ENCODE data around the gene SPAG9.

SPAG9 gene

DNA sequence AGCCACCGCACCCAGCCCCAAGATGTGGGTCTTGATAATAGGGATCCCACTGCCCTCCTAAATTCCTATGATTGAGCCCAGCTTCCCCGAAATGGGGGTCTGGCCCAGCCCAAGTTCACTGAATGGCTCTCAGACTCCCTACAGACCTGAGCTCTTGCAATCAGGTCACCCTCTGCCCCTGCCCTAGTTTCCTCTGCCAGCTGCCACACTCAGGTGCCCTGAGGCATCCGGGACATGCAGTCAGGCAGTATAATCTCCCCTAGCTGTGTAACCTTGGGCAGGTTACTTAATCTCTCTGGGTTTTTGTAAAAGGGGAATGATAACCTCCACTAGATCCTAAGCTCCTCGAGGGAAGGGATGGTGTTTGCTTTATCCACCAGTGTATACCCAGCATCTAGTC, 193.4 kb downstream of the SPAG9 start:
- no peaks in the 10 kb centered on the region for H3K9me3 ChIP-seq (ENCODE audit: insufficient read depth, low read depth, low read length)
- H3K27me3 ChIP-seq (ENCODE audit: insufficient read depth, low read length) = peaks cover 19% of the 10 kb centered on the region
- H3K4me1 ChIP-seq (ENCODE audit: insufficient read depth, low read length) = peaks cover 9% of the 10 kb centered on the region; the same call in 1 of the 2 replicates
- H3K36me3 ChIP-seq (ENCODE audit: insufficient read depth, low read length) = no peaks in the 10 kb centered on the region
- H3K4me3 ChIP-seq (ENCODE audit: low read length) = no peak overlapping the region
- H3K9ac ChIP-seq (ENCODE audit: low read depth, low read length) = no peak overlapping the region
- no peak overlapping the region for H3K27ac ChIP-seq (ENCODE audit: low read depth, low read length)
- 88% methylated on average over 4 of the region's 4 CpGs for WGBS

DNA sequence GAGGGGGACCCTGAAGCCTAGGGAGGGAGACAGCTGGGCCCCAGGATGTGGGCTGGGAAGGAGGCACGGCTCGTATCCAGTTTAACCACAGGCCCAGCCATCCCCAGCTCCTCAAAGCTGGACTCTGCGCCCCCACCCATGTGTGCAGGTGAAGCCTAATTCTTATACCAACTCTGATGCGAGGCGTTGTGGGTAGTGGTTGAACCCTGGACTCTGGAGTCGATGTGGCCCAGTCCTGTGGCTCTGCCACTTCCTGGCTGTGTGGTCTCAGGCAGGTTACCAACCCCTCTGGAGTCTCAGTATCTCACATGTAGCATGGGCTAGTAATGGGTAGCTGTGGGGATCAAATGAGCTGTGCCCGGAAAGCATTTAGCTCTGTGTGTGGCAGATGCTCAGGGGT, 194.1 kb downstream of the SPAG9 start:
- Histone ChIP-seq H3K4me3 (ENCODE audit: low read length) (no peak overlapping the region), H3K36me3 (ENCODE audit: insufficient read depth, low read length) (no peaks in the 10 kb centered on the region), H3K9ac (ENCODE audit: low read depth, low read length) (no peak overlapping the region), H3K4me1 (ENCODE audit: insufficient read depth, low read length) (peaks cover 9% of the 10 kb centered on the region; the same call in 1 of the 2 replicates), H3K27ac (ENCODE audit: low read depth, low read length) (no peak overlapping the region), H3K27me3 (ENCODE audit: insufficient read depth, low read length) (peaks cover 11% of the 10 kb centered on the region), H3K9me3 (ENCODE audit: insufficient read depth, low read depth, low read length) (no peaks in the 10 kb centered on the region)
- 91% methylated on average over 7 of the region's 7 CpGs for WGBS

DNA sequence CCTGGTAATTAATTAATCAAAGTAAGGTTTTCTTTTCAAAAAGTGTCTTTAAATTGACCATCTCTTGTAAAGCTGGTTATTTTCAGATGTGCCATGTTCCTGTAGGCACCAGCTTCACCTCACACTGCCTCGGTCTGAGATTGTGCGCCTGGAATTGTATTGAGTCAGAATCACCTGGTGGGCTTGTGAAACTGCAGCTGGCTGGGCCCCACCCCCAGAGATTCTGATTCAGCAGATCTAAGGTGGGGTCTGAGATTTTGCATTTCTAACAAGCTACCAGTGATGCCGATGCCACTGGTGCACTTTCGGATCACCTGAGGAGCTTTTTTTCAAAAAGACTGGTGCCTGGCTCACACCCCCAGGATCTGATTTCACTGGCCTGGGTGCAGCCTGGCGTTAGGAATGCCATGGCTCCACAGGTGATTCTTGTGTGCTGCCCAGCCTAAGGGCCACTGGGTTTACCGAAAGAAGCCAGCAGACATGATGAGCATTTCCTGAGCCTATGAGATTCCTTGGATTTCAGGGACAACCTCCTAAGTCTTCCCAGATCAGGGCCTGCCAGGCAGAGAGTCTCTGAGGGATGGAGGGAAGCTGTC, 195.3 kb downstream of the SPAG9 start:
- Histone ChIP-seq H3K4me1 (ENCODE audit: insufficient read depth, low read length) (0 out of 2 replicates have a peak, but pooled peaks cover 7% of the 10 kb centered on the region), H3K36me3 (ENCODE audit: insufficient read depth, low read length) (no peaks in the 10 kb centered on the region), H3K4me3 (ENCODE audit: low read length) (no peak overlapping the region), H3K27me3 (ENCODE audit: insufficient read depth, low read length) (0 out of 2 replicates have a peak, but pooled peaks cover 2% of the 10 kb centered on the region), H3K9me3 (ENCODE audit: insufficient read depth, low read depth, low read length) (no peaks in the 10 kb centered on the region), H3K9ac (ENCODE audit: low read depth, low read length) (no peak overlapping the region), H3K27ac (ENCODE audit: low read depth, low read length) (no peak overlapping the region)
- 65% methylated on average over 6 of the region's 6 CpGs for WGBS

DNA sequence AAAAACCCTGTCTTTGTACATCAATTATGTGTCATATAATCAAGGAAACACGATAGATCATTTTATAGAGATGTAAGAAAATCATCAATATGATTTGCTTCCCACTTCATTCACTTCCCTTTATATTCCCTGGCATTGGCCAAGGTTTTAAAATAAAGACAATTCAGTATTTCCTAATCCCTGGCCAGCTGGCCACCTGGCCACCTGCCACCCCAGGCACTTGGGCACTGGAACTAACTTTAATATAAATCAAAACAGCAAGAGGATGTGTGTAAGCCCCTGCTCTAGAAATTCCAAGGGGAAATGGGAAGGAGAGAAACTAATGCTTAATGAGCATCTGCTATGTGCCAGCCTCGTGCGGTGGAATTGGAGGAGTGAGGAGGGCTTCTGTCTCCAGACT, 195.9 kb downstream of the SPAG9 start:
- Histone ChIP-seq H3K27ac (ENCODE audit: low read depth, low read length) (no peak overlapping the region), H3K4me3 (ENCODE audit: low read length) (no peak overlapping the region), H3K9me3 (ENCODE audit: insufficient read depth, low read depth, low read length) (no peaks in the 10 kb centered on the region), H3K27me3 (ENCODE audit: insufficient read depth, low read length) (no peaks in the 10 kb centered on the region), H3K9ac (ENCODE audit: low read depth, low read length) (no peak overlapping the region), H3K36me3 (ENCODE audit: insufficient read depth, low read length) (no peaks in the 10 kb centered on the region), H3K4me1 (ENCODE audit: insufficient read depth, low read length) (peaks cover 9% of the 10 kb centered on the region)
- 76% methylated on average over 2 of the region's 3 CpGs for WGBS

DNA sequence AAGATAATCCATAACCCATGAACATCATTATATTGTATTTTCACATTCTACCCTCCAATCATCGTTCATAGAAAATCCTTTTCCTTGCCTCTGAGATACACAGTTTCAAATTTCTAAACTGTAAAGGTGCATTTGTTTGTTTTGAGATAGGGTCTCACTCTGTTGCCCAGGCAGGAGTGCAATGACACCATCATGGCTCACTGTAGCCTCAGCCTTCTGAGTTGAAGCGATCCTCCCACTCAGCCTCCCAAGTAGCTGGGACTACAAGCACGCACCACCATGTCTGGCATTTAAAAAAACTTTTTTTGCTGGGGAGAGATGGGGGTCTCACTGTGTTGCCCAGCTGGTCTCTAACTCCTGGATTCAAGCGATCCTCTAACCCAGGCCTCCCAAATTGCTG, 196.4 kb downstream of the SPAG9 start:
- peaks cover 12% of the 10 kb centered on the region for H3K4me1 ChIP-seq (ENCODE audit: insufficient read depth, low read length)
- WGBS = 93% methylated on average over 4 of the region's 4 CpGs
- no peaks in the 10 kb centered on the region for H3K36me3 ChIP-seq (ENCODE audit: insufficient read depth, low read length)
- H3K9ac ChIP-seq (ENCODE audit: low read depth, low read length) = no peak overlapping the region
- H3K27me3 ChIP-seq (ENCODE audit: insufficient read depth, low read length) = no peaks in the 10 kb centered on the region
- no peaks in the 10 kb centered on the region for H3K9me3 ChIP-seq (ENCODE audit: insufficient read depth, low read depth, low read length)
- no peak overlapping the region for H3K4me3 ChIP-seq (ENCODE audit: low read length)
- no peak overlapping the region for H3K27ac ChIP-seq (ENCODE audit: low read depth, low read length)

DNA sequence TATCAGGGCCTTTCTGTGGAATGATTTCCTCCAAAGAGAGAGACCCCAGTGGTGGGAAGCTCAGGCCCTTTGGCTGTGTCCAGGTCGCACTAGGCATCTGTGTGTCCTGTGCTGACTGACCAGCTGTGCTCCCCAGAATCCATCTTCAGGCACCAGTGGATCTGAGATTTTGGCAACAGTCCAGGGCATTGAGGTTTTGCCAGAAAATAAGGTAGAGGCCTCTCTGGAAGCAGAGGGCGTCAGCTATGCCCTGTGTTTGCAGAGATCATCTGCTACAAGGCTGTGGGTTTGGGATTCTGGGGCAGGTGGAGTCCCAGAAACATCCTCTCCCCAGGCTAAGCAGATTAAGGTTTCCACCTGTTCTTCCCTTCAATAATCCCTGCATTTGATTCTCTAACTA, 197.1 kb downstream of the SPAG9 start:
- H3K4me3 ChIP-seq (ENCODE audit: low read length) = no peak overlapping the region
- peaks cover 13% of the 10 kb centered on the region for H3K4me1 ChIP-seq (ENCODE audit: insufficient read depth, low read length)
- no peak overlapping the region for H3K9ac ChIP-seq (ENCODE audit: low read depth, low read length)
- H3K27me3 ChIP-seq (ENCODE audit: insufficient read depth, low read length) = no peaks in the 10 kb centered on the region
- H3K9me3 ChIP-seq (ENCODE audit: insufficient read depth, low read depth, low read length) = no peaks in the 10 kb centered on the region
- no peaks in the 10 kb centered on the region for H3K36me3 ChIP-seq (ENCODE audit: insufficient read depth, low read length)
- no peak overlapping the region for H3K27ac ChIP-seq (ENCODE audit: low read depth, low read length)
- WGBS = 91% methylated on average over 2 of the region's 2 CpGs

DNA sequence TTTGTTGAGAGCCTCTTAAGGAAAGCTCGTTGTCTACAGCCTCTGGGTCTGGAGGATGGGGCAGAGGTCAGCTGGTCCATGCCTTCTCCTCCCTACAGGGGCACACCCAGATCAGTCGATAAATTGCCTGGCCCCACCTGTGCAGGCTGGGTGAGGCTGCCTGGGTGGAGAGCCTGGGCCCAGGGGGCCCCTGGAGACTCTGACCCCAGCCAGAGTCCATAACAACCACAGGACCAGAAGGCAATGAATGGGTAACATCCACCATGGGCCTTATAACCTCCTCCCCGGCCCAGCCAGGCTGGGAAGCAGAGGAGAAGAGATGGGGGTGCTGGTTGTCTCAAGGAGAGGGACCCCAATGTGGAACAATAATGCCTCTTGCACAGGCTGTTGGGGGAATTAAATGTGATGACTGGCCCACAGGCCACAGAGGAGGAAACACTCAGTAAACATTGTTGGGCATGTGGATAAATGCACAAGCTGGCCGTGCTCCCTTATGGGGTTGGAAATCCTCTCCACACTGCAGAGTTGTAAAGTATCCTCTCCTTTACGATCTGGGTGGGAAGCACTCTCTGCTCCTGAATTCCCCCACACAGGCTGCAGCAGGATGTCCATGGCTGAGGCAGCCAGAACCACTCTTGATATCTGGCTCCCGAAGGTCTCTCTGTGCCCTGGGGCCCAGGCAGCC, 197.8 kb downstream of the SPAG9 start:
- H3K27me3 ChIP-seq (ENCODE audit: insufficient read depth, low read length) = no peaks in the 10 kb centered on the region
- 89% methylated on average over 6 of the region's 6 CpGs for WGBS
- no peak overlapping the region for H3K4me3 ChIP-seq (ENCODE audit: low read length)
- H3K36me3 ChIP-seq (ENCODE audit: insufficient read depth, low read length) = no peaks in the 10 kb centered on the region
- H3K9ac ChIP-seq (ENCODE audit: low read depth, low read length) = no peak overlapping the region
- H3K4me1 ChIP-seq (ENCODE audit: insufficient read depth, low read length) = peaks cover 21% of the 10 kb centered on the region
- no peaks in the 10 kb centered on the region for H3K9me3 ChIP-seq (ENCODE audit: insufficient read depth, low read depth, low read length)
- H3K27ac ChIP-seq (ENCODE audit: low read depth, low read length) = no peak overlapping the region

DNA sequence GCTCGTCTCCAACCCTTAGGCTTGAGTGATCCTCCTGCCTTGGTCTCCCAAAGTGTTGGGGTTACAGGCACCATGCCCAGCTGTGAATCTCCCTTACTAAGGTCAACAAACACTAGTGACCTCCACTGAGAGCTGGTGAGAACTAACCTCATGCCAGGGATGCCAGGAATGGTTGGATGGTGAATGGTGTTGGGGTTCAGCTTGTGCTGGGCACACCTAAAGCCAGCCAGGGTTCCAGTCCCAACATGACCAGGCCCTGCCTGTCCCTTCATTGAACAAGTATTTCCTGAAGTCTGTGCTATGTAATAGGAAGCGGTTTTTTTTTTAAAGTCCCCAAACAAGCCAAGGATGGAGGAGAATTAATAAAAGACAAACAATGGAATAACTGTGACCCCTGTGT, 198.6 kb downstream of the SPAG9 start:
- Histone ChIP-seq H3K36me3 (ENCODE audit: insufficient read depth, low read length) (no peaks in the 10 kb centered on the region), H3K9ac (ENCODE audit: low read depth, low read length) (no peak overlapping the region)
- 94% methylated on average over 2 of the region's 2 CpGs for WGBS

DNA sequence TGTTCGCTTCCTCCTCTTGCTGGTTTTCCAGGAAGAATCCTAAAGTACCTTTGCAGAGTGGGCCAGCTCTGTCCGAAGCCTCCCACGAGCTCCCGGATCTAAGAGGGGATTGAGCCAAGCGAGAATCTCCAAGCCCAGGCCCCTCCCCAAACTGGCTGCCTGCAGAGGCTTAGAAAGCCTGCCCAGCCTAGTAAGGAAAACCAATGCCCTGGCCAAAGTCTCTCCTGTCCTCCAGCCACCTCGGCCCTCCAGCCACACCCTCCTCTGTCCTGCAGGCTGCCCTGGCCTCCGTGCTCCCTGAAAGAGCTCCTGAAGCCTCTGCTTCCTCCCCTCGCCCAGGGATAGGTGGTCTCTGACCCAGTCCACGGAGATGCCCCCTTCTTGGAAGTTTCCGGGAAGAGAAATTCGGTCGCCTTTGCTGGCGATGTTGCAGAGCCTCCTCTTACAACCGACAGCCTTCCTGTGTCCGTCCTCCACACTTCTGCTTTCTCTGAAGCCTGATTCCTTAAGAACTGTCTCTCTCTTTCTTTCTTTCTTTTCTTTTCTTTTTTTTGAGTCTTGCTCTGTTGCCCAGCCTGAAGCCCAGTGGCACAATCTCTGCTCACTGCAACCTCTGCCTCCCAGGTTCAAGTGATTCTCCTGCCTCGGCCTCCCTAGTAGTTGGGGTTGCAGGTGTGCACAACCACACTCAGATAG, 199.6 kb downstream of the SPAG9 start:
- 72% methylated on average over 16 of the region's 16 CpGs for WGBS
- Histone ChIP-seq H3K9me3 (ENCODE audit: insufficient read depth, low read depth, low read length) (no peaks in the 10 kb centered on the region), H3K4me3 (ENCODE audit: low read length) (no peak overlapping the region), H3K36me3 (ENCODE audit: insufficient read depth, low read length) (no peaks in the 10 kb centered on the region), H3K4me1 (ENCODE audit: insufficient read depth, low read length) (peaks cover 36% of the 10 kb centered on the region), H3K27ac (ENCODE audit: low read depth, low read length) (no peak overlapping the region), H3K27me3 (ENCODE audit: insufficient read depth, low read length) (no peaks in the 10 kb centered on the region), H3K9ac (ENCODE audit: low read depth, low read length) (no peak overlapping the region)

More for the DNA sequence above, 198.6 kb downstream of the SPAG9 start:
- Histone ChIP-seq H3K27ac (ENCODE audit: low read depth, low read length) (no peak overlapping the region), H3K4me1 (ENCODE audit: insufficient read depth, low read length) (peaks cover 27% of the 10 kb centered on the region), H3K27me3 (ENCODE audit: insufficient read depth, low read length) (no peaks in the 10 kb centered on the region), H3K9me3 (ENCODE audit: insufficient read depth, low read depth, low read length) (no peaks in the 10 kb centered on the region), H3K4me3 (ENCODE audit: low read length) (no peak overlapping the region)

DNA sequence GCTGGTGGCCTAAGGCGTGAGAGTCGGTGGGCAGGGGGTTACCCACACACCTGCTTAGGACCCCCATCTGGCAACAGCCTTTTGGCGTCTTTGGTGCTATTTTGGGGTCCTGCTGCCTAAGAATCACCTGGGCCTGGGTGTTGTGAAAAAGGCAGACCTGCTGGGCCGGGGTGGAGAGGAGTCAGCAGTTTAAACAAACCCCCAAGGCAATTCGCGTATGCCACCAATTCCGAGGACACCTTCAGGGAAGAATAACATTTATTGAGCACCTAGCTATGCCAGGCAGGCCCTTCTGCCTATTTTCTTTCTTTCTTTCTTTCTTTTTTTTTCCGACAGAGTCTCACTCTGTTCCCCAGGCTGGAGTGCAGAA, 200.6 kb downstream of the SPAG9 start:
- no peak overlapping the region for H3K9ac ChIP-seq (ENCODE audit: low read depth, low read length)

DNA sequence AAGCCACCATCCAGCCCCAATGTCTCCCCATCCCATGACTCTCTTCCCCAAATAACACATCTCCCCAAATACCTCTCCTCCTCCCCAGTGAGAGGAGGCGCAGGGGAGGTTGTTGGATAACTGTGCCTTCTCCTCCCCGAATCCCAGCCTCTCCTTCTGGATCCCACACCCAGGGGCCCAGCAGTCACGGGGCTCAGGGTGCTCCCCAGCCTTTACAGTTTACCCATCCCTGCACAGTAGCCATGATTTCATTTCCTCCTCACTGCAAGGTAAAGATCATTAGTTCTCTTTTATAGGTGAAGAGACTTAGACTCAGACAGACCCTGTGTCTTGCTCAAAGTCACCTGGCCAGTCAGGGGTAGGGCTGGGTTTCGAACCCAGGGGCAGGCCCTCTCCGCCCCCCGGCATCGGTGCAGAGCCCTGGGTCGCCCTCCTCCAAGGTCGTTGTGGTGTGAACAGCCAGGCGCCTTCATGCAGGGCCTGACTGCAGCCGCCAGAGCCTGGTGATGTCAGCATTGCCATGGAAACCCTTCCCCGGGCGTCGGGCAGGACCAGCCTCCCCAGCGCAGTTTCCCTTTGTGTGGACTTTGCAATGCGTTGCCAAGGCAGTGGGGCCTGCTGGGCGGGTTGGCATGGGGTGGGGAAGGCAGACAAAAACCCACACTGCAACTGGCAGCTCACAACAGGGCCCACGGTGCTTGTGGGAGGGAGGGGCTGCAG, 201.2 kb downstream of the SPAG9 start:
- Histone ChIP-seq H3K9me3 (ENCODE audit: insufficient read depth, low read depth, low read length) (no peaks in the 10 kb centered on the region), H3K27me3 (ENCODE audit: insufficient read depth, low read length) (no peaks in the 10 kb centered on the region), H3K27ac (ENCODE audit: low read depth, low read length) (no peak overlapping the region)

More for the DNA sequence above, 200.6 kb downstream of the SPAG9 start:
- 78% methylated on average over 8 of the region's 8 CpGs for WGBS
- no peak overlapping the region for H3K27ac ChIP-seq (ENCODE audit: low read depth, low read length)
- peaks cover 32% of the 10 kb centered on the region for H3K4me1 ChIP-seq (ENCODE audit: insufficient read depth, low read length)
- no peaks in the 10 kb centered on the region for H3K9me3 ChIP-seq (ENCODE audit: insufficient read depth, low read depth, low read length)
- no peak overlapping the region for H3K4me3 ChIP-seq (ENCODE audit: low read length)
- H3K36me3 ChIP-seq (ENCODE audit: insufficient read depth, low read length) = no peaks in the 10 kb centered on the region
- H3K27me3 ChIP-seq (ENCODE audit: insufficient read depth, low read length) = no peaks in the 10 kb centered on the region

More for the DNA sequence above, 201.2 kb downstream of the SPAG9 start:
- H3K4me3 ChIP-seq (ENCODE audit: low read length) = no peak overlapping the region
- 26% methylated on average over 18 of the region's 18 CpGs for WGBS
- H3K4me1 ChIP-seq (ENCODE audit: insufficient read depth, low read length) = peaks cover 35% of the 10 kb centered on the region
- H3K36me3 ChIP-seq (ENCODE audit: insufficient read depth, low read length) = no peaks in the 10 kb centered on the region
- H3K9ac ChIP-seq (ENCODE audit: low read depth, low read length) = no peak overlapping the region
